GM12878 (cell line): ENCODE data around the gene PREX1. TPM values are rescaled to one million over a fixed set of nuclear protein-coding genes. Genes with fewer than 3 reads are reported as not detected.

ENCODE experiments used
- ATAC-seq: fragments of 200-7000 bp; cut with Tn5 transposase; 3 replicates; pipeline ENCODE4 v1.9.1; 2020; ENCODE audit warnings: mild to moderate bottlenecking, moderate library complexity
- BruUV-seq: library from RNA; stranded (reverse); fragments of 400-500 nt; replicated peaks from 2 replicates; lab custom pipeline; 2021; lab: Mats Ljungman, UMichigan
- CTCF ChIA-PET: fragments of 300-600 bp; sonication (Branson Sonifier 250); formaldehyde crosslinking; extraction: SDS; loops from one replicate; lab custom pipeline; 2021; ENCODE audit warnings: inconsistent platforms; lab: Yijun Ruan, JAX
- POLR2A ChIA-PET: fragments of 350-600 bp; formaldehyde crosslinking; extraction: SDS; loops from one replicate; lab custom pipeline; 2021; ENCODE audit warnings: inconsistent platforms; lab: Charles Lee
- RAD21 ChIA-PET: fragments of 300-600 bp; sonication (Branson Sonifier 250); formaldehyde crosslinking; loops from one replicate; lab custom pipeline; 2023; ENCODE audit warnings: antibody characterized with exemption; ENCODE audit not compliant: unreplicated experiment; lab: Charles Lee
- SMC1A ChIA-PET: fragments of 300-600 bp; sonication (Branson Sonifier 250); formaldehyde crosslinking; loops from one replicate; lab custom pipeline; 2023; ENCODE audit not compliant: unreplicated experiment, uncharacterized antibody; lab: Charles Lee
- DNase-seq: peaks from one replicate; pipeline ENCODE4 v3.0.0-alpha.2; 2011; ENCODE audit warnings: low read depth, low spot score
- FAIRE-seq: peaks from 3 replicates; lab custom pipeline; 2011; peaks lifted over from hg19 to GRCh38; lab: Jason Lieb, UNC
- H2AFZ ChIP-seq: 2 replicates; pipeline ENCODE4 v1.6.0; 2011; ENCODE audit warnings: low read depth, low read length, control low read depth; ENCODE audit not compliant: control insufficient read depth
- H3K27ac ChIP-seq: 2 replicates; pipeline ENCODE4 v1.5.1; 2011; ENCODE audit warnings: control low read depth; ENCODE audit not compliant: control insufficient read depth, insufficient read depth
- H3K27me3 ChIP-seq, 2 experiments: replicated peaks in 1 of 2; 2 replicates each; pipeline versions ENCODE4 v1.6.0 to v1.6.1; 2011; ENCODE audit warnings: low read length in 1 of 2; ENCODE audit not compliant: control insufficient read depth in 2 of 2, insufficient read depth in 2 of 2
- H3K36me3 ChIP-seq, 2 experiments: 2 replicates each; pipeline ENCODE4 v1.5.1; 2011; ENCODE audit warnings: low read length in 1 of 2; ENCODE audit not compliant: control insufficient read depth in 2 of 2, insufficient read depth in 2 of 2
- H3K4me1 ChIP-seq: 2 replicates; pipeline ENCODE4 v1.6.1; 2011; ENCODE audit warnings: mild to moderate bottlenecking, low read length, moderate library complexity, mixed read lengths; ENCODE audit not compliant: control insufficient read depth, insufficient read depth
- H3K4me2 ChIP-seq: 2 replicates; pipeline ENCODE4 v1.6.0; 2011; ENCODE audit warnings: control low read depth; ENCODE audit not compliant: control insufficient read depth, insufficient read depth
- H3K4me3 ChIP-seq: fragments of 200-600 bp; sonication (generic); 2 replicates; pipeline ENCODE4 v1.5.1; 2016
- H3K79me2 ChIP-seq: 2 replicates; pipeline ENCODE4 v1.6.0; 2011; ENCODE audit warnings: low read length; ENCODE audit not compliant: control insufficient read depth, insufficient read depth
- H3K9ac ChIP-seq: 2 replicates; pipeline ENCODE4 v1.8.0; 2011; ENCODE audit warnings: low read length, control low read depth, mixed read lengths; ENCODE audit not compliant: control insufficient read depth, insufficient read depth
- H3K9me3 ChIP-seq: replicated peaks from 3 replicates; pipeline ENCODE4 v1.5.1; 2011; ENCODE audit warnings: mild to moderate bottlenecking, low read length; ENCODE audit not compliant: control insufficient read depth, insufficient read depth
- H4K20me1 ChIP-seq: 2 replicates; pipeline ENCODE4 v1.6.0; 2011; ENCODE audit not compliant: control insufficient read depth, insufficient read depth
- CHD1 ChIP-seq: IDR thresholded peaks from 2 replicates; pipeline ENCODE4 v1.6.1; 2012; ENCODE audit warnings: low read depth, low read length, improper control_type of control experiment
- CREM ChIP-seq: IDR thresholded peaks from 2 replicates; pipeline ENCODE4 v1.6.1; 2014; ENCODE audit warnings: antibody characterized with exemption, low read depth
- KLF5 ChIP-seq: fragments of 450-650 bp; IDR thresholded peaks from 2 replicates; pipeline ENCODE4 v1.6.1; 2014; ENCODE audit warnings: mild to moderate bottlenecking; ENCODE audit not compliant: partially characterized antibody
- NFXL1 ChIP-seq: fragments of 450-650 bp; IDR thresholded peaks from 2 replicates; pipeline ENCODE4 v1.6.1; 2017; ENCODE audit warnings: antibody characterized with exemption, mild to moderate bottlenecking, borderline replicate concordance
- PAX5 ChIP-seq: IDR thresholded peaks from 2 replicates; pipeline ENCODE4 v1.6.1; 2011; ENCODE audit warnings: low read depth, low read length, borderline replicate concordance
- POU2F2 ChIP-seq: IDR thresholded peaks from 3 replicates; pipeline ENCODE4 v1.6.1; 2011; ENCODE audit warnings: low read depth, mild to moderate bottlenecking, low read length, borderline replicate concordance
- STAT1 ChIP-seq: fragments of 450-650 bp; conservative IDR thresholded peaks from 2 replicates; pipeline ENCODE4 v1.6.1; 2014; ENCODE audit warnings: antibody characterized with exemption, mild to moderate bottlenecking
- TCF12 ChIP-seq: IDR thresholded peaks from 2 replicates; pipeline ENCODE4 v1.6.1; 2011; ENCODE audit warnings: low read depth, mild to moderate bottlenecking, low read length
- YBX1 ChIP-seq: fragments of 450-650 bp; IDR thresholded peaks from 2 replicates; pipeline ENCODE4 v1.6.1; 2016; ENCODE audit warnings: antibody characterized with exemption
- ZNF384 ChIP-seq: IDR thresholded peaks from 2 replicates; pipeline ENCODE4 v1.6.1; 2012; ENCODE audit warnings: low read depth, mild to moderate bottlenecking, low read length, improper control_type of control experiment, borderline replicate concordance
- ZZZ3 ChIP-seq: IDR thresholded peaks from 2 replicates; pipeline ENCODE4 v1.6.1; 2011; ENCODE audit warnings: low read depth; ENCODE audit not compliant: control insufficient read depth, insufficient read length
- WGBS: methylation state at CpG from one replicate; pipeline ENCODE4 v1.1.6; 2016; ENCODE audit warnings: low lambda C conversion rate; ENCODE audit not compliant: insufficient replicate concordance, insufficient coverage; ENCODE audit errors: missing lambda C conversion rate; 5-methylcytosine and 5-hydroxymethylcytosine counted together
- in situ Hi-C: fragments of 300-500 bp; cut with MboI; formaldehyde crosslinking; loops from 9 replicates; pipeline ENCODE4 v1.14.3; 2018; ENCODE audit warnings: mixed read lengths
- intact Hi-C: fragments of 100-400 bp; cut with micrococcal nuclease; formaldehyde crosslinking; loops from one replicate; pipeline ENCODE4 v1.14.2; 2022; ENCODE audit not compliant: unreplicated experiment
- polyA plus RNA-seq, 11 experiments: library from polyadenylated mRNA; depleted of rRNA in 4 of 11; unstranded in 6 of 11; stranded (reverse) in 5 of 11; fragments of >200 nt; fragmentation: Nextera tagmentation in 4 of 11; fragmentation: Illumina TruSeq in 1 of 11; extraction: Ambion mirVana in 4 of 11; extraction: Trizol in 1 of 11; gene quantifications; 1 replicate in 1 of 11; 2 replicates in 10 of 11; pipeline versions ENCODE4 v1.2.1 to v1.2.3, GENCODE V29; 2011 to 2016; ENCODE audit warnings: inconsistent platforms in 2 of 11, missing spikeins in 2 of 11, low read depth in 1 of 11
- total RNA-seq, 4 experiments: library from RNA; depleted of rRNA in 3 of 4; stranded (reverse); fragments of >200 nt in 3 of 4; fragmentation: Illumina TruSeq in 1 of 4; extraction: Trizol in 1 of 4; gene quantifications; 2 replicates each; pipeline versions ENCODE4 v1.2.1 to v1.2.3, GENCODE V29; 2013 to 2021
- TF ChIP-seq, protein P1 (sequence below): fragments of 450-650 bp; IDR thresholded peaks from 2 replicates; pipeline ENCODE4 v1.6.1; 2017; ENCODE audit warnings: antibody characterized with exemption, mild to moderate bottlenecking, moderate library complexity
- TF ChIP-seq, protein P2 (sequence below): fragments of 150-350 bp; IDR thresholded peaks from 2 replicates; pipeline ENCODE4 v1.6.1; 2014; ENCODE audit warnings: mild to moderate bottlenecking, low read depth, low read length

The PREX1 gene
- total and polyA plus RNA-seq, 10 of the 15 experiments (the other 5 are each of a cell fraction or from before 2014, with no cell fraction given) = 2.6 to 114 (median 38.9) TPM

- no peak for FAIRE-seq
- ChIA-PET SMC1A (interaction anchor here (1.6 to 9.0 kb wide), 4 partner anchors 27 to 266 kb away, joined by 4 to 154 read pairs (median 6); partner anchors contain the start of gene ARFGEF2), RAD21 (interaction anchor here (5.6 kb wide), 1 partner anchor 252 kb away, joined by 139 read pairs; no protein-coding TSS in a partner anchor), CTCF (interaction anchor here (0.6 to 5.9 kb wide), 6 partner anchors 162 to 251 kb away, joined by 3 to 147 read pairs (median 4); partner anchors contain the start of gene PREX1), POLR2A (no interaction called here)
- Histone ChIP-seq H3K4me3 (no peak overlapping the region), H3K27ac (no peak overlapping the region), H3K9me3 (no peaks in the 10 kb centered on the region), H3K79me2 (no peaks in the 10 kb centered on the region), H3K9ac (no peak overlapping the region), H2AFZ (no peak overlapping the region), H3K4me1 (no peaks in the 10 kb centered on the region), H3K4me2 (no peak overlapping the region), H3K27me3 (no peaks in the 10 kb centered on the region), H3K36me3 (peaks cover 45 to 60% of the 10 kb centered on the region in 2 experiments), H4K20me1 (no peaks in the 10 kb centered on the region)
- no peak for DNase-seq
- 95% methylated on average over 8 of the region's 8 CpGs for WGBS
- BruUV-seq = no TSS peak
- no peak for ATAC-seq
- no peak for TF ChIP-seq PAX5
- TF ChIP-seq CREM = no peak
- TF ChIP-seq, protein P1, sequence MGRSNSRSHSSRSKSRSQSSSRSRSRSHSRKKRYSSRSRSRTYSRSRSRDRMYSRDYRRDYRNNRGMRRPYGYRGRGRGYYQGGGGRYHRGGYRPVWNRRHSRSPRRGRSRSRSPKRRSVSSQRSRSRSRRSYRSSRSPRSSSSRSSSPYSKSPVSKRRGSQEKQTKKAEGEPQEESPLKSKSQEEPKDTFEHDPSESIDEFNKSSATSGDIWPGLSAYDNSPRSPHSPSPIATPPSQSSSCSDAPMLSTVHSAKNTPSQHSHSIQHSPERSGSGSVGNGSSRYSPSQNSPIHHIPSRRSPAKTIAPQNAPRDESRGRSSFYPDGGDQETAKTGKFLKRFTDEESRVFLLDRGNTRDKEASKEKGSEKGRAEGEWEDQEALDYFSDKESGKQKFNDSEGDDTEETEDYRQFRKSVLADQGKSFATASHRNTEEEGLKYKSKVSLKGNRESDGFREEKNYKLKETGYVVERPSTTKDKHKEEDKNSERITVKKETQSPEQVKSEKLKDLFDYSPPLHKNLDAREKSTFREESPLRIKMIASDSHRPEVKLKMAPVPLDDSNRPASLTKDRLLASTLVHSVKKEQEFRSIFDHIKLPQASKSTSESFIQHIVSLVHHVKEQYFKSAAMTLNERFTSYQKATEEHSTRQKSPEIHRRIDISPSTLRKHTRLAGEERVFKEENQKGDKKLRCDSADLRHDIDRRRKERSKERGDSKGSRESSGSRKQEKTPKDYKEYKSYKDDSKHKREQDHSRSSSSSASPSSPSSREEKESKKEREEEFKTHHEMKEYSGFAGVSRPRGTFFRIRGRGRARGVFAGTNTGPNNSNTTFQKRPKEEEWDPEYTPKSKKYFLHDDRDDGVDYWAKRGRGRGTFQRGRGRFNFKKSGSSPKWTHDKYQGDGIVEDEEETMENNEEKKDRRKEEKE = no peak
- TF ChIP-seq TCF12 = no peak
- no peak for TF ChIP-seq POU2F2
- TF ChIP-seq, protein P2, sequence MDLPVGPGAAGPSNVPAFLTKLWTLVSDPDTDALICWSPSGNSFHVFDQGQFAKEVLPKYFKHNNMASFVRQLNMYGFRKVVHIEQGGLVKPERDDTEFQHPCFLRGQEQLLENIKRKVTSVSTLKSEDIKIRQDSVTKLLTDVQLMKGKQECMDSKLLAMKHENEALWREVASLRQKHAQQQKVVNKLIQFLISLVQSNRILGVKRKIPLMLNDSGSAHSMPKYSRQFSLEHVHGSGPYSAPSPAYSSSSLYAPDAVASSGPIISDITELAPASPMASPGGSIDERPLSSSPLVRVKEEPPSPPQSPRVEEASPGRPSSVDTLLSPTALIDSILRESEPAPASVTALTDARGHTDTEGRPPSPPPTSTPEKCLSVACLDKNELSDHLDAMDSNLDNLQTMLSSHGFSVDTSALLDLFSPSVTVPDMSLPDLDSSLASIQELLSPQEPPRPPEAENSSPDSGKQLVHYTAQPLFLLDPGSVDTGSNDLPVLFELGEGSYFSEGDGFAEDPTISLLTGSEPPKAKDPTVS = no peak
- TF ChIP-seq ZZZ3 = no peak
- TF ChIP-seq STAT1 = no peak
- TF ChIP-seq ZNF384 = no peak
- TF ChIP-seq CHD1 = no peak
- no peak for TF ChIP-seq YBX1
- no peak for TF ChIP-seq KLF5
- no peak for TF ChIP-seq NFXL1
- TF ChIP-seq, all 136 proteins: peak for 0
- intact Hi-C loops (loop anchor here (2.0 to 10.0 kb wide), 2 partner anchors 169 to 309 kb away; no protein-coding TSS in a partner anchor), in situ Hi-C loops (loop anchor here (5.0 kb wide), 1 partner anchor 251 kb away; no protein-coding TSS in a partner anchor)
Measured at GRCh38 chr20:48656137-48656536, 171.7 kb downstream of the PREX1 start.
